WTC11 (cell line): ENCODE results near the gene PDF. TPM values are rescaled to one million over a fixed set of nuclear protein-coding genes. Genes with fewer than 3 reads are reported as not detected.

ENCODE experiments used
- ATAC-seq: fragments of 200-7000 bp; cut with Tn5 transposase; 2 replicates; pipeline ENCODE4 v1.10.0; 2021; ENCODE audit warnings: mild to moderate bottlenecking, moderate library complexity
- CTCF ChIA-PET: fragments of 300-600 bp; sonication (Branson Sonifier 250); formaldehyde crosslinking; loops from one replicate; lab custom pipeline; 2021; ENCODE audit warnings: antibody characterized with exemption; lab: Charles Lee
- POLR2A ChIA-PET: fragments of 350-600 bp; sonication (Branson Sonifier 250); formaldehyde crosslinking; loops from one replicate; lab custom pipeline; 2021; ENCODE audit warnings: antibody characterized with exemption; lab: Charles Lee
- DNase-seq: peaks from one replicate; pipeline ENCODE4 v3.0.0; 2021; ENCODE audit warnings: low spot score
- H3K27ac Mint-ChIP-seq: 2 replicates; pipeline ENCODE4 v1.8.0; 2021; ENCODE audit warnings: mixed read lengths
- H3K27me3 Mint-ChIP-seq: 2 replicates; pipeline ENCODE4 v1.8.0; 2021; ENCODE audit warnings: low read depth, mild to moderate bottlenecking, moderate library complexity, mixed read lengths
- H3K36me3 Mint-ChIP-seq: 2 replicates; pipeline ENCODE4 v1.8.0; 2021; ENCODE audit warnings: mixed read lengths
- H3K4me1 Mint-ChIP-seq: 2 replicates; pipeline ENCODE4 v1.8.0; 2022; ENCODE audit warnings: mixed read lengths
- H3K4me3 Mint-ChIP-seq: 2 replicates; pipeline ENCODE4 v1.8.0; 2021; ENCODE audit warnings: mild to moderate bottlenecking, moderate library complexity, mixed read lengths
- H3K9me3 Mint-ChIP-seq: 2 replicates; pipeline ENCODE4 v1.8.0; 2021; ENCODE audit warnings: mixed read lengths
- ELF4 ChIP-seq: sonication (generic); formaldehyde crosslinking; IDR thresholded peaks from 2 replicates; pipeline ENCODE4 v1.8.1; 2022; ENCODE audit warnings: low read depth, mild to moderate bottlenecking, moderate library complexity, missing genetic modification reagents
- ETV6 ChIP-seq: sonication (generic); formaldehyde crosslinking; IDR thresholded peaks from 2 replicates; pipeline ENCODE4 v1.8.1; 2022; ENCODE audit warnings: mild to moderate bottlenecking, missing genetic modification reagents
- FOXJ3 ChIP-seq: sonication (generic); formaldehyde crosslinking; IDR thresholded peaks from 2 replicates; pipeline ENCODE4 v1.9.0; 2021; ENCODE audit warnings: missing genetic modification reagents, mild to moderate bottlenecking, borderline replicate concordance
- NFATC4 ChIP-seq: fragments of 250-450 bp; sonication (Bioruptor Pico); IDR thresholded peaks from 2 replicates; pipeline ENCODE4 v1.9.0; 2021; ENCODE audit warnings: mild to moderate bottlenecking
- NR3C1 ChIP-seq: sonication (generic); formaldehyde crosslinking; conservative IDR thresholded peaks from 2 replicates; pipeline ENCODE4 v1.8.1; 2023; ENCODE audit warnings: low read depth, mild to moderate bottlenecking, missing genetic modification reagents
- TCF7 ChIP-seq: sonication (generic); formaldehyde crosslinking; IDR thresholded peaks from 2 replicates; pipeline ENCODE4 v1.8.0; 2022; ENCODE audit warnings: mild to moderate bottlenecking, low read depth, missing genetic modification reagents, moderate library complexity
- ZNF263 ChIP-seq: sonication (generic); formaldehyde crosslinking; IDR thresholded peaks from 2 replicates; pipeline ENCODE4 v1.8.1; 2022; ENCODE audit warnings: low read depth, mild to moderate bottlenecking, moderate library complexity, missing genetic modification reagents
- total RNA-seq: library from RNA; stranded (reverse); gene quantifications from 3 replicates; pipeline ENCODE4 v1.2.3, GENCODE V29; 2021
- TF ChIP-seq, protein P1 (sequence below): sonication (generic); formaldehyde crosslinking; IDR thresholded peaks from 2 replicates; pipeline ENCODE4 v1.8.0; 2022; ENCODE audit warnings: mild to moderate bottlenecking, missing genetic modification reagents
- TF ChIP-seq, protein P2 (sequence below): sonication (generic); formaldehyde crosslinking; IDR thresholded peaks from 2 replicates; pipeline ENCODE4 v1.8.1; 2022; ENCODE audit warnings: missing genetic modification reagents, borderline replicate concordance
- TF ChIP-seq, protein P3 (sequence below): sonication (generic); formaldehyde crosslinking; IDR thresholded peaks from 2 replicates; pipeline ENCODE4 v1.8.1; 2022; ENCODE audit warnings: mild to moderate bottlenecking, moderate library complexity, missing genetic modification reagents
- TF ChIP-seq, protein P4 (sequence below): sonication (generic); formaldehyde crosslinking; IDR thresholded peaks from 2 replicates; pipeline ENCODE4 v1.8.0; 2023; ENCODE audit warnings: missing genetic modification reagents
- TF ChIP-seq, protein P5 (sequence below): fragments of 250-450 bp; sonication (Bioruptor Pico); IDR thresholded peaks from 2 replicates; pipeline ENCODE4 v1.9.0; 2021; ENCODE audit warnings: mild to moderate bottlenecking, borderline replicate concordance
- TF ChIP-seq, protein P6 (sequence below): sonication (generic); formaldehyde crosslinking; IDR thresholded peaks from 2 replicates; pipeline ENCODE4 v1.8.0; 2023; ENCODE audit warnings: mild to moderate bottlenecking, missing genetic modification reagents

PDF gene
- total RNA-seq, 1 experiment from 2014 or later, result 28.2 TPM

DNA sequence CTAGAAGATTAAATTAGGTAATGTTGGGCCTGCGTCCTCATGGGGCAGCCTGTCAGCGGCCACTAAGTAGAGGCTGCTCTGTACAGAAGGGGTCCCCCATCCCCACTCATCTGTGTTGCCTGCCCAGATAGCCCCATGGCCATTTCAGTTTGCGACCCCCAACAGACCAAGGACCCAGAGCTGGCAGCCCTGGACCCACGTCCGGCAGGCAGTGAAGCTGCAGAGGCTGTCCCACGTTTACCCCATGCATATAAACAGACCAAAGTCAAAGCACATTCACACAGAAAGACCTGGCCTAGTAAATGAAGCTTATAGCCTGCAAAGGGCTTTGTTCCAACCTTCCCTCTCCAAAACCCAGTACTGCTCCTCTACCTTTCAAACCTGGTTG lies 4.6 kb downstream of the PDF start:
- TF ChIP-seq NR3C1 (CRISPR knock-in tag) (no peak), ETV6 (CRISPR knock-in tag) (no peak), ZNF263 (CRISPR knock-in tag) (no peak), TCF7 (CRISPR knock-in tag) (no peak), ELF4 (no peak), NFATC4 (no peak)
- TF ChIP-seq, protein P1, sequence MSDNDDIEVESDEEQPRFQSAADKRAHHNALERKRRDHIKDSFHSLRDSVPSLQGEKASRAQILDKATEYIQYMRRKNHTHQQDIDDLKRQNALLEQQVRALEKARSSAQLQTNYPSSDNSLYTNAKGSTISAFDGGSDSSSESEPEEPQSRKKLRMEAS (CRISPR knock-in tag), result no peak
- TF ChIP-seq, protein P2, sequence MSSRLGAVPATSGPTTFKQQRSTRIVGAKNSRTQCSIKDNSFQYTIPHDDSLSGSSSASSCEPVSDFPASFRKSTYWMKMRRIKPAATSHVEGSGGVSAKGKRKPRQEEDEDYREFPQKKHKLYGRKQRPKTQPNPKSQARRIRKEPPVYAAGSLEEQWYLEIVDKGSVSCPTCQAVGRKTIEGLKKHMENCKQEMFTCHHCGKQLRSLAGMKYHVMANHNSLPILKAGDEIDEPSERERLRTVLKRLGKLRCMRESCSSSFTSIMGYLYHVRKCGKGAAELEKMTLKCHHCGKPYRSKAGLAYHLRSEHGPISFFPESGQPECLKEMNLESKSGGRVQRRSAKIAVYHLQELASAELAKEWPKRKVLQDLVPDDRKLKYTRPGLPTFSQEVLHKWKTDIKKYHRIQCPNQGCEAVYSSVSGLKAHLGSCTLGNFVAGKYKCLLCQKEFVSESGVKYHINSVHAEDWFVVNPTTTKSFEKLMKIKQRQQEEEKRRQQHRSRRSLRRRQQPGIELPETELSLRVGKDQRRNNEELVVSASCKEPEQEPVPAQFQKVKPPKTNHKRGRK (CRISPR knock-in tag), result no peak
- TF ChIP-seq, protein P3, sequence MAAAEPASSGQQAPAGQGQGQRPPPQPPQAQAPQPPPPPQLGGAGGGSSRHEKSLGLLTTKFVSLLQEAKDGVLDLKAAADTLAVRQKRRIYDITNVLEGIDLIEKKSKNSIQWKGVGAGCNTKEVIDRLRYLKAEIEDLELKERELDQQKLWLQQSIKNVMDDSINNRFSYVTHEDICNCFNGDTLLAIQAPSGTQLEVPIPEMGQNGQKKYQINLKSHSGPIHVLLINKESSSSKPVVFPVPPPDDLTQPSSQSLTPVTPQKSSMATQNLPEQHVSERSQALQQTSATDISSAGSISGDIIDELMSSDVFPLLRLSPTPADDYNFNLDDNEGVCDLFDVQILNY (CRISPR knock-in tag), result no peak
- TF ChIP-seq, protein P4, sequence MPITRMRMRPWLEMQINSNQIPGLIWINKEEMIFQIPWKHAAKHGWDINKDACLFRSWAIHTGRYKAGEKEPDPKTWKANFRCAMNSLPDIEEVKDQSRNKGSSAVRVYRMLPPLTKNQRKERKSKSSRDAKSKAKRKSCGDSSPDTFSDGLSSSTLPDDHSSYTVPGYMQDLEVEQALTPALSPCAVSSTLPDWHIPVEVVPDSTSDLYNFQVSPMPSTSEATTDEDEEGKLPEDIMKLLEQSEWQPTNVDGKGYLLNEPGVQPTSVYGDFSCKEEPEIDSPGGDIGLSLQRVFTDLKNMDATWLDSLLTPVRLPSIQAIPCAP (CRISPR knock-in tag), result no peak
- TF ChIP-seq, protein P5, sequence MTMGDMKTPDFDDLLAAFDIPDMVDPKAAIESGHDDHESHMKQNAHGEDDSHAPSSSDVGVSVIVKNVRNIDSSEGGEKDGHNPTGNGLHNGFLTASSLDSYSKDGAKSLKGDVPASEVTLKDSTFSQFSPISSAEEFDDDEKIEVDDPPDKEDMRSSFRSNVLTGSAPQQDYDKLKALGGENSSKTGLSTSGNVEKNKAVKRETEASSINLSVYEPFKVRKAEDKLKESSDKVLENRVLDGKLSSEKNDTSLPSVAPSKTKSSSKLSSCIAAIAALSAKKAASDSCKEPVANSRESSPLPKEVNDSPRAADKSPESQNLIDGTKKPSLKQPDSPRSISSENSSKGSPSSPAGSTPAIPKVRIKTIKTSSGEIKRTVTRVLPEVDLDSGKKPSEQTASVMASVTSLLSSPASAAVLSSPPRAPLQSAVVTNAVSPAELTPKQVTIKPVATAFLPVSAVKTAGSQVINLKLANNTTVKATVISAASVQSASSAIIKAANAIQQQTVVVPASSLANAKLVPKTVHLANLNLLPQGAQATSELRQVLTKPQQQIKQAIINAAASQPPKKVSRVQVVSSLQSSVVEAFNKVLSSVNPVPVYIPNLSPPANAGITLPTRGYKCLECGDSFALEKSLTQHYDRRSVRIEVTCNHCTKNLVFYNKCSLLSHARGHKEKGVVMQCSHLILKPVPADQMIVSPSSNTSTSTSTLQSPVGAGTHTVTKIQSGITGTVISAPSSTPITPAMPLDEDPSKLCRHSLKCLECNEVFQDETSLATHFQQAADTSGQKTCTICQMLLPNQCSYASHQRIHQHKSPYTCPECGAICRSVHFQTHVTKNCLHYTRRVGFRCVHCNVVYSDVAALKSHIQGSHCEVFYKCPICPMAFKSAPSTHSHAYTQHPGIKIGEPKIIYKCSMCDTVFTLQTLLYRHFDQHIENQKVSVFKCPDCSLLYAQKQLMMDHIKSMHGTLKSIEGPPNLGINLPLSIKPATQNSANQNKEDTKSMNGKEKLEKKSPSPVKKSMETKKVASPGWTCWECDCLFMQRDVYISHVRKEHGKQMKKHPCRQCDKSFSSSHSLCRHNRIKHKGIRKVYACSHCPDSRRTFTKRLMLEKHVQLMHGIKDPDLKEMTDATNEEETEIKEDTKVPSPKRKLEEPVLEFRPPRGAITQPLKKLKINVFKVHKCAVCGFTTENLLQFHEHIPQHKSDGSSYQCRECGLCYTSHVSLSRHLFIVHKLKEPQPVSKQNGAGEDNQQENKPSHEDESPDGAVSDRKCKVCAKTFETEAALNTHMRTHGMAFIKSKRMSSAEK (CRISPR knock-in tag), result no peak
- TF ChIP-seq, protein P6, sequence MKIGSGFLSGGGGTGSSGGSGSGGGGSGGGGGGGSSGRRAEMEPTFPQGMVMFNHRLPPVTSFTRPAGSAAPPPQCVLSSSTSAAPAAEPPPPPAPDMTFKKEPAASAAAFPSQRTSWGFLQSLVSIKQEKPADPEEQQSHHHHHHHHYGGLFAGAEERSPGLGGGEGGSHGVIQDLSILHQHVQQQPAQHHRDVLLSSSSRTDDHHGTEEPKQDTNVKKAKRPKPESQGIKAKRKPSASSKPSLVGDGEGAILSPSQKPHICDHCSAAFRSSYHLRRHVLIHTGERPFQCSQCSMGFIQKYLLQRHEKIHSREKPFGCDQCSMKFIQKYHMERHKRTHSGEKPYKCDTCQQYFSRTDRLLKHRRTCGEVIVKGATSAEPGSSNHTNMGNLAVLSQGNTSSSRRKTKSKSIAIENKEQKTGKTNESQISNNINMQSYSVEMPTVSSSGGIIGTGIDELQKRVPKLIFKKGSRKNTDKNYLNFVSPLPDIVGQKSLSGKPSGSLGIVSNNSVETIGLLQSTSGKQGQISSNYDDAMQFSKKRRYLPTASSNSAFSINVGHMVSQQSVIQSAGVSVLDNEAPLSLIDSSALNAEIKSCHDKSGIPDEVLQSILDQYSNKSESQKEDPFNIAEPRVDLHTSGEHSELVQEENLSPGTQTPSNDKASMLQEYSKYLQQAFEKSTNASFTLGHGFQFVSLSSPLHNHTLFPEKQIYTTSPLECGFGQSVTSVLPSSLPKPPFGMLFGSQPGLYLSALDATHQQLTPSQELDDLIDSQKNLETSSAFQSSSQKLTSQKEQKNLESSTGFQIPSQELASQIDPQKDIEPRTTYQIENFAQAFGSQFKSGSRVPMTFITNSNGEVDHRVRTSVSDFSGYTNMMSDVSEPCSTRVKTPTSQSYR (CRISPR knock-in tag), result no peak
- TF ChIP-seq, all 79 proteins: peak for 0
- Mint-ChIP-seq H3K4me3 (no peak overlapping the region), H3K4me1 (peaks cover 22% of the 10 kb centered on the region), H3K27me3 (no peaks in the 10 kb centered on the region), H3K36me3 (peaks cover 61% of the 10 kb centered on the region), H3K27ac (peak overlapping the region; percentile 53; the same call in 1 of the 2 replicates), H3K9me3 (no peaks in the 10 kb centered on the region)
- DNase-seq, result no peak
- ChIA-PET POLR2A (interaction anchor here (0.6 to 0.7 kb wide), 2 partner anchors 40 to 195 kb away, joined by 3 to 4 read pairs; no protein-coding TSS in a partner anchor), CTCF (interaction anchor here (0.7 to 1.6 kb wide), 2 partner anchors 14 to 176 kb away, joined by 3 to 5 read pairs; no protein-coding TSS in a partner anchor)
- ATAC-seq, result no peak

DNA sequence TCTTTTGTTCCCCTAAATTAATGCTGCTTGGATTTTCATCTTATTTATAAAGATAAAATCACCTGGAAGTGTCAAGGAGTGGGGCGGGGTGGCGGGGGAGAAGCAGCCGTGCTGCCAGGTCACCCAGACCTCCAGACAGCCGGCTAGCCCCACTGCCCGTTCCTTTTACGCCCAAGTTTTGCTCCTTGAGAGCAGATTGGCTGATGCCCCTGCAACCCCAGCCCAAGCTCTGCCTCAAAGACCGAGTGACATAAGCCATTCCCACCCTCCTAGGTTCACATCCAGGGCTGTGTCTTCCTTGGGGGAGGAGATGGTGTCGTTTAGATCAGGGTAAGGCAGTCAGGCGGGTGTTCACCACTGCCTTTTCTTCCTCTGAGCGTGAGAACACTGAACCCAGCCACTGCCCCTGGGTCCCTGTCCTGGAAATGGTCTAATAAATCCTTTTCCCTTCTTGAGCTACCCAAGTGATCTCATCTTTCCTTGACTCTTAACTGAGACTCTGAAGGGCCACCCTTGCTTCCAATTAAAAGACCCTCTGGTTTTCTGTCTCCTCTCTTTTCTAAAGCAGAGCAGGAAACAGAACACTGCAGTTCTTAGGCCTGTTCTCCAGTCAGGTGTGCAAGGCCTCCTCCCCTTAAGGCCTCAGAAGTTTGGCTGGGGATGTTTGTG lies 5.7 kb downstream of the PDF start:
- ATAC-seq (no peak), DNase-seq (no peak)
- peaks cover 22% of the 10 kb centered on the region for H3K4me1 Mint-ChIP-seq
- H3K27me3 Mint-ChIP-seq, result no peaks in the 10 kb centered on the region
- no peaks in the 10 kb centered on the region for H3K9me3 Mint-ChIP-seq
- CTCF ChIA-PET, result interaction anchor here (2.1 kb wide), 1 partner anchor 13 kb away, joined by 7 read pairs; the partner anchor contains the start of gene VPS4A
- no peak overlapping the region for H3K4me3 Mint-ChIP-seq
- no peak for TF ChIP-seq FOXJ3 (CRISPR knock-in tag)
- no peak overlapping the region; the same call in 1 of the 2 replicates for H3K27ac Mint-ChIP-seq
- POLR2A ChIA-PET, result interaction anchor here (0.6 to 0.7 kb wide), 2 partner anchors 127 to 193 kb away, joined by 3 to 5 read pairs; no protein-coding TSS in a partner anchor
- H3K36me3 Mint-ChIP-seq, result peaks cover 66% of the 10 kb centered on the region
